Mesothelial cell of epicardium (in vitro differentiated cells): ENCODE results near the gene COL11A1. TPM values are rescaled to one million over a fixed set of nuclear protein-coding genes. Genes with fewer than 3 reads are reported as not detected.

Experiments
- DNase-seq, 2 experiments: peaks; one replicate each; pipeline ENCODE4 v3.0.0; 2021; ENCODE audit warnings: low spot score in 2 of 2; ENCODE audit not compliant: unreplicated experiment in 2 of 2
- H3K27ac Mint-ChIP-seq: 2 replicates; pipeline ENCODE4 v1.8.0; 2021; ENCODE audit warnings: mixed read lengths
- H3K27me3 Mint-ChIP-seq: 2 replicates; pipeline ENCODE4 v1.8.0; 2021; ENCODE audit warnings: low read depth, mixed read lengths
- H3K36me3 Mint-ChIP-seq: 2 replicates; pipeline ENCODE4 v1.8.0; 2021; ENCODE audit warnings: mixed read lengths
- H3K4me1 Mint-ChIP-seq: 2 replicates; pipeline ENCODE4 v1.8.0; 2021; ENCODE audit warnings: mixed read lengths
- H3K4me3 Mint-ChIP-seq: 2 replicates; pipeline ENCODE4 v1.8.0; 2021; ENCODE audit warnings: mild to moderate bottlenecking, moderate library complexity, mixed read lengths
- H3K9me3 Mint-ChIP-seq: 2 replicates; pipeline ENCODE4 v1.8.0; 2021; ENCODE audit warnings: mixed read lengths
- CTCF ChIP-seq: fragments of 200-600 bp; sonication (generic); IDR thresholded peaks from one replicate; pipeline ENCODE4 v1.5.0; 2021; ENCODE audit warnings: antibody characterized with exemption; ENCODE audit not compliant: unreplicated experiment
- total RNA-seq: library from RNA; stranded (reverse); gene quantifications from 3 replicates; pipeline ENCODE4 v1.2.1, GENCODE V29; 2021

The COL11A1 gene
- total RNA-seq, 1 donor from 2014 or later = 133 TPM

DNA sequence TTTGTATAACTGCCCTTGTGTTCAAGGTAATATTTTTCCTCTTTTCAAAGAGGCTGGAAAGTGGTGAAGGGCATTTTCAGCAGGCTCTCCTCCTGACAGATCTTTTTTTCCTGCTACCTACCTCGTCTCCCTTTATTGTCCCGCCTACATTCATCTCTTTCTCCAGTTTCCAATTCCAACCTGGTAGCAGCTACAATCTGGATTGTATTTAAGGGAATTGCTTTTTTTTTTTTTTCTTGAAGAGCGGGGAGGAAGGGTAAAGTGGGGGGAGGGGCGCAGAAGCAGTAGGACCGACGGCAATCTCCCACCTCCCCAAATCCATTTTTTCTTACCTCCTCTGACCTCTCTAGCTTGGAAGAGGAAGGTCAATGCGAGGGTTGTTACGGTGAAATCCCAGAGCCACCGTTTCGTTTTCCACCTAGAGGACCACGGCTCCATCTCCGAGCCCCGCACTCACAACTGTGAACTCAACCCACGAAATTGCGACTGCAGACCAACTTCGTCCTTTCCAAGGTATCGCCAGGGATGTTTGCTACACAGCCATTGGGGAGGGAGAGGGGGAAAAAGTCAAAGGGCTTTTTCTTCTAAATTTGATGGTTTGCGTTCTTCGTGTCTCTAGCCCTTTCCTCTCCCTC, 464 bp downstream of the COL11A1 start:
- H3K27ac Mint-ChIP-seq = peak overlapping the region; percentile 59
- peak in 1 of 2 experiments; percentile 38 for DNase-seq
- H3K36me3 Mint-ChIP-seq = no peaks in the 10 kb centered on the region
- peaks cover 1% of the 10 kb centered on the region for H3K27me3 Mint-ChIP-seq
- peaks cover 25% of the 10 kb centered on the region for H3K4me1 Mint-ChIP-seq
- no peak for TF ChIP-seq CTCF
- no peaks in the 10 kb centered on the region for H3K9me3 Mint-ChIP-seq
- peak overlapping the region; percentile 82 for H3K4me3 Mint-ChIP-seq

DNA sequence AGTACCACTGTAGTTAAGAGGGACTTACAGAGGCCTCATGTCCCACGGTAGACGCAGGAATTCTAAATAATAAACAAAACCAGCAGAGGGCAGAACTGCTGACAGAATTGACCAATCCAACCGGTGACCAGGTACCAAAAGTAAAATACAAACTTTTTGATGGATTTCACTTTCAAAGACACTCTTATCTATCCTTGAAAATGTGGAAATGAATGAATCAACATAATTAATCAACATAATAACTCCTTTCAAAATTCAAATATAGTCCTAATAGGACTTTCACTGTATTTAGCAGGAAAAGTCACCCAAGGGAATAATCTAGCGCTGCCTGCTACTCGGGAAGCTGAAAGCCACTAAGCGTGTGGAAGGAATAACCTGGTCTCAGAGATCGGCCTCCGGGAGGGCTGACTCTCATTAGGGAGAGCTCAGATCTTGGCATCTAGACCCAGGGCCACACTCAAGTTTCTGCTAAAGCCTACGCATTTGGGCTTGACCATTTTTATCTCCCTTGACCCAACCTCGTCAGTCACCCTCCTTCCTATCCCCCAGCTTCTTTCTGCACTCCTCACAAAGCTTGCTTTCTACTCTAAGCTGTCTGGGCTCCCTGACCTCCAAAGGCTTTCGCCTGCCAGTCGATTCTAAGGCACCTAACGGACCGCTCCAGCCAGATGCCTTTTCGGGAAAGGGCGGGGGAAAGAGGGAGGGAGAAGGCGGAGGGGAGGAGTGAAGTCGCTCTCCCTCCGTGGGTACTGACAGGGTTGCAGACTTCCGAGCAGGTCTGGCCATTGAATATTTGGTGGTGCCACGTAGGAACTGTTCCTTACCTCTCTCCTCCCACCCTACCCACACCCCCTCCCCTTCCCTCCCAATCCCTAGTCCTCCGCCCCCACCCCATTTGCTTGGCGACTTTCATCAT, 1.6 kb downstream of the COL11A1 start:
- TF ChIP-seq CTCF = peak; percentile 60
- Mint-ChIP-seq H3K27me3 (peaks cover 1% of the 10 kb centered on the region), H3K9me3 (no peaks in the 10 kb centered on the region), H3K27ac (peak overlapping the region; percentile 73), H3K4me3 (peak overlapping the region; percentile 82), H3K36me3 (no peaks in the 10 kb centered on the region), H3K4me1 (peaks cover 29% of the 10 kb centered on the region)
- peak in 1 of 2 experiments; percentile 42 for DNase-seq

DNA sequence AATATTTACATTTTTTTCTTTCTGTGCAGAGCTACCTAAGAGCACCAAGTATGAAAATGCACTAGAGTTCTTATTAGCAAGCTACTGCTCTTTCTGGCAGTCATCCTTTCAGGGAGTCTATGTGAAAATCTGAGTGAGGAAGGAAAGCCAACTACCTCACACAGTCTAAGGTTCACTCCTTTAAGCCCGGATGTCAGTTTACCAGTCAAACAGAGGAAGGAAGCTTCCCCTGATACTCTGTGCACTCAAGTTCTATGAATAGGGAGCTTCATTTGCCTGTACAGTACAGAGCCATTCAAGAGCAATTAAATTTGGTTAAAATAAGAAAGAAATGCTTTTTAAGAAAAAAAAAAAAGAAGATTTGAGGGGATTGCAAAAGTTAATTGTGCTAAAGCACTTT, 6.9 kb downstream of the COL11A1 start:
- Mint-ChIP-seq H3K9me3 (no peaks in the 10 kb centered on the region), H3K27ac (no peak overlapping the region), H3K4me1 (peaks cover 6% of the 10 kb centered on the region), H3K27me3 (no peaks in the 10 kb centered on the region), H3K36me3 (no peaks in the 10 kb centered on the region), H3K4me3 (no peak overlapping the region)
- no peak for TF ChIP-seq CTCF
- no peak for DNase-seq

- Mint-ChIP-seq H3K27ac (no peak overlapping the region), H3K36me3 (peaks cover 2% of the 10 kb centered on the region), H3K27me3 (no peaks in the 10 kb centered on the region), H3K9me3 (no peaks in the 10 kb centered on the region), H3K4me1 (peaks cover 1% of the 10 kb centered on the region), H3K4me3 (no peak overlapping the region)
- DNase-seq = no peak
- no peak for TF ChIP-seq CTCF
Observed at GRCh38 chr1:103089221-103089620, 19.1 kb downstream of the COL11A1 start.

DNA sequence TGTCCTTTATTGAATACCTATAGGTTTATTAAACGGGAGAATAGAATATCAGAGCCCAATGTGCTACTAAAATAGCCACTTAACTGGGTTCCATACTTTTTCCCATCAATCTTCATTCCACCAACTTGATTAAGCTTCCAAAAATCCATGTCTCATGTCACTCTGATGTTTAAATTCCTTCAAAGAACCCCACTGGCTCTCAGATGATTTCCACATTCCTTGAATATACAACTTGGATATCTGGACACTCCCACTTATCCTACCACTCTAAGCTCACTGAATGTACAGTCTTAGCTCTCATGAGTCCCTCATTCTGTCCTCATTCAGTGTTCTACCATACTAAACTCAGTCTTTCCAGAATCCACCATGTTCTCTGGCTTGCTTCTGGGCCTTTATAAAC, 21.1 kb downstream of the COL11A1 start:
- peaks cover 2% of the 10 kb centered on the region for H3K36me3 Mint-ChIP-seq
- no peak overlapping the region for H3K27ac Mint-ChIP-seq
- no peak for DNase-seq
- H3K4me1 Mint-ChIP-seq = peaks cover 3% of the 10 kb centered on the region
- no peak for TF ChIP-seq CTCF
- H3K4me3 Mint-ChIP-seq = no peak overlapping the region
- H3K9me3 Mint-ChIP-seq = no peaks in the 10 kb centered on the region
- no peaks in the 10 kb centered on the region for H3K27me3 Mint-ChIP-seq
